Ishikawa (cell line): ENCODE data around the gene CLDN14.

Source experiments
- CEBPB ChIP-seq: IDR thresholded peaks from 2 replicates; pipeline ENCODE4 v1.6.1; 2012
- CREB1 ChIP-seq: IDR thresholded peaks from 2 replicates; pipeline ENCODE4 v1.6.1; 2012; ENCODE audit warnings: low read depth
- EGR1 ChIP-seq: IDR thresholded peaks from 2 replicates; pipeline ENCODE4 v1.6.1; 2012
- EP300 ChIP-seq: IDR thresholded peaks from 2 replicates; pipeline ENCODE4 v1.6.1; 2012; ENCODE audit warnings: borderline replicate concordance
- FOXM1 ChIP-seq: IDR thresholded peaks from 2 replicates; pipeline ENCODE4 v1.6.1; 2012; ENCODE audit warnings: low read depth, borderline replicate concordance
- MAX ChIP-seq: IDR thresholded peaks from 2 replicates; pipeline ENCODE4 v1.6.1; 2012
- NFIC ChIP-seq: IDR thresholded peaks from 2 replicates; pipeline ENCODE4 v1.6.1; 2012
- RAD21 ChIP-seq: IDR thresholded peaks from 2 replicates; pipeline ENCODE4 v1.6.1; 2012; ENCODE audit warnings: low read depth
- REST ChIP-seq: IDR thresholded peaks from 2 replicates; pipeline ENCODE4 v1.6.1; 2012; ENCODE audit warnings: low read depth, mild to moderate bottlenecking
- TAF1 ChIP-seq: IDR thresholded peaks from 2 replicates; pipeline ENCODE4 v1.6.1; 2012; ENCODE audit warnings: low read depth, mild to moderate bottlenecking
- TCF12 ChIP-seq: IDR thresholded peaks from 2 replicates; pipeline ENCODE4 v1.6.1; 2012; ENCODE audit warnings: low read depth
- TEAD4 ChIP-seq: IDR thresholded peaks from 2 replicates; pipeline ENCODE4 v1.6.1; 2012
- USF1 ChIP-seq: IDR thresholded peaks from 2 replicates; pipeline ENCODE4 v1.6.1; 2012
- YY1 ChIP-seq: IDR thresholded peaks from 2 replicates; pipeline ENCODE4 v1.6.1; 2012; ENCODE audit warnings: low read depth
- ZBTB7A ChIP-seq: IDR thresholded peaks from 2 replicates; pipeline ENCODE4 v1.6.1; 2012; ENCODE audit warnings: low read depth

Gene CLDN14

GRCh38 chr21:36485476-36485875, 5.6 kb upstream of the CLDN14 start:
- TF ChIP-seq RAD21 (no peak), YY1 (no peak), NFIC (no peak), ZBTB7A (no peak), CEBPB (no peak), TAF1 (no peak), FOXM1 (no peak), EP300 (no peak), CREB1 (no peak), TCF12 (no peak)

GRCh38 chr21:36483095-36483494, 3.2 kb upstream of the CLDN14 start:
- TF ChIP-seq TEAD4 (no peak), MAX (no peak), FOXM1 (no peak), CREB1 (no peak), CEBPB (no peak), USF1 (no peak), REST (no peak), NFIC (no peak), EP300 (no peak), TCF12 (no peak), ZBTB7A (no peak)

- TF ChIP-seq NFIC (no peak), CEBPB (no peak), YY1 (no peak), ZBTB7A (no peak), USF1 (no peak), EGR1 (no peak), EP300 (no peak), TEAD4 (no peak), REST (no peak), CREB1 (no peak), FOXM1 (no peak), MAX (no peak), RAD21 (no peak), TAF1 (no peak), TCF12 (no peak)
Observed at GRCh38 chr21:36482673-36483072, 2.8 kb upstream of the CLDN14 start.

- TF ChIP-seq CEBPB (no peak), YY1 (no peak), EGR1 (no peak), USF1 (no peak), RAD21 (no peak), EP300 (no peak)
Observed at GRCh38 chr21:36482181-36482580, 2.3 kb upstream of the CLDN14 start.

GRCh38 chr21:36481639-36482038, 1.7 kb upstream of the CLDN14 start:
- no peak for TF ChIP-seq NFIC

- TF ChIP-seq ZBTB7A (no peak), TCF12 (no peak), TAF1 (no peak), TEAD4 (no peak), USF1 (no peak), CEBPB (no peak), REST (no peak), MAX (no peak)
Observed at GRCh38 chr21:36480618-36481017, 696 bp upstream of the CLDN14 start.
